Esophagus muscularis mucosa (tissue), 3 donors: Measurements from ENCODE around the gene COG7.

Source experiments
- POLR2A ChIP-seq: fragments of 450-650 bp; IDR thresholded peaks from one replicate; pipeline ENCODE4 v1.6.1; 2017; ENCODE audit warnings: antibody characterized with exemption, moderate library complexity, mild to moderate bottlenecking, low read depth
- TF ChIP-seq, protein P1 (sequence below), 3 experiments: fragments of 200-600 bp in 2 of 3; fragments of 450-650 bp in 1 of 3; sonication (generic) in 2 of 3; IDR thresholded peaks; one replicate each; pipeline ENCODE4 v1.5.1; 2017 to 2019; ENCODE audit warnings: antibody characterized with exemption in 3 of 3, mild to moderate bottlenecking in 2 of 3, moderate library complexity in 1 of 3

GRCh38 chr16:23498863-23499262, 45.9 kb upstream of the COG7 start:
- TF ChIP-seq, protein P1, sequence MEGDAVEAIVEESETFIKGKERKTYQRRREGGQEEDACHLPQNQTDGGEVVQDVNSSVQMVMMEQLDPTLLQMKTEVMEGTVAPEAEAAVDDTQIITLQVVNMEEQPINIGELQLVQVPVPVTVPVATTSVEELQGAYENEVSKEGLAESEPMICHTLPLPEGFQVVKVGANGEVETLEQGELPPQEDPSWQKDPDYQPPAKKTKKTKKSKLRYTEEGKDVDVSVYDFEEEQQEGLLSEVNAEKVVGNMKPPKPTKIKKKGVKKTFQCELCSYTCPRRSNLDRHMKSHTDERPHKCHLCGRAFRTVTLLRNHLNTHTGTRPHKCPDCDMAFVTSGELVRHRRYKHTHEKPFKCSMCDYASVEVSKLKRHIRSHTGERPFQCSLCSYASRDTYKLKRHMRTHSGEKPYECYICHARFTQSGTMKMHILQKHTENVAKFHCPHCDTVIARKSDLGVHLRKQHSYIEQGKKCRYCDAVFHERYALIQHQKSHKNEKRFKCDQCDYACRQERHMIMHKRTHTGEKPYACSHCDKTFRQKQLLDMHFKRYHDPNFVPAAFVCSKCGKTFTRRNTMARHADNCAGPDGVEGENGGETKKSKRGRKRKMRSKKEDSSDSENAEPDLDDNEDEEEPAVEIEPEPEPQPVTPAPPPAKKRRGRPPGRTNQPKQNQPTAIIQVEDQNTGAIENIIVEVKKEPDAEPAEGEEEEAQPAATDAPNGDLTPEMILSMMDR (IDR thresholded peaks at IDR 0.05): no peak
- TF ChIP-seq POLR2A: no peak
